AG09309 (cell line): ENCODE results near the gene PRR20D.
"Not testable (repeated sequence)": the region's sequence is repeated elsewhere in the genome, so short reads cannot be mapped to it uniquely, and the experiment has no call there.

Experiments
- DNase-seq: peaks from one replicate; pipeline ENCODE4 v3.0.0-alpha.2; 2010; ENCODE audit warnings: low read depth
- H3K4me3 ChIP-seq: 2 replicates; pipeline ENCODE4 v1.5.1; 2011; ENCODE audit warnings: mild to moderate bottlenecking, low read depth, low read length, moderate library complexity; ENCODE audit not compliant: control insufficient read depth
- CTCF ChIP-seq: IDR thresholded peaks from 2 replicates; pipeline ENCODE4 v1.5.1; 2011; ENCODE audit warnings: mild to moderate bottlenecking, low read depth, low read length, inconsistent platforms; ENCODE audit not compliant: insufficient read depth, control insufficient read depth; ENCODE audit errors: missing control alignments

The PRR20D gene

DNA sequence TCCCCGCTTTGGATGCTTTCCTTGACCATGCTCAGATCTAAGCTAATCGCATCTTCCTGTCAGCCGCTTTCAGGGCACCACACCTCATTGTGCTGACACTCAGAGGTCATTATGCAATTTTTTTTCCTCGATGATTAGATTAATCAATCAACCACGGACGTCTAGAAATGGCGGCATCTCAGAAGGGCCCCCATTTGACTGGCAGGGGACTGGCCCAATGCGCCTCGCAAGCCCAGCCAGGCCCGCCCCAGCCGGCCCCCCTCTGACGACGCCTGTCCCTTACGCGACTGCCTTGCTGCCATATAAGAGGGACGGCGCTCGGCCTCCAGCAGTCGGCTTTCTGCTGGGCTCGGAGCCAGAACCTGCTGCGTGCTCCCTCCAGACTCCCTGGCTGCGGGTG, 6.7 kb upstream of the PRR20D start, which contains the start of gene PRR20C:
Gene PRR20C, plus strand, starts transcription at position 301 of the 400 bp plus-strand sequence. CDS start 387 bp downstream, outside the sequence.
- not testable (repeated sequence) for H3K4me3 ChIP-seq, DNase-seq

- DNase-seq, H3K4me3 ChIP-seq: not testable (repeated sequence)
These were observed 6.5 kb downstream of the PRR20D start, which contains the start of gene PRR20E for GRCh38 chr13:57166897-57167296. TSS of gene PRR20E (plus strand) at chr13:57167197. CDS start at chr13:57167584, 387 bp downstream.

DNA sequence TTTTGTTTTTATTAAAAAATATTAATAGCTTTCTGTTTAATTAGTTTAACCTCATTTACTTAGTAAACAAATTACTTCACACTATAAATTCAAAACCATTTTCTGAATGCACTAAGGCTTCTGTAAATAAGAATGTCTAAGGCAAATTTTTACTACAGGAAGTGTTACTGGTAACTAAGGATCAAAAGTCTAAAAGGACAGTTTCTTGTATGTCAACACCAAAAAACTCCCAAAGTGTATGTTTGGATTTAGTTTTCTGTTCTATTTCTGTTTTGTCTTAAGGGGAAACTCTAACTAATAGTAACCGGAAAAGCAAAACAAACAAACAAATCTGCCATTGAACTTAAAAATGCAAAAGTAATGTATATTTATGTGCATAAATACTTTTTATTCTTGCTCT, 31.2 kb downstream of the PRR20D start:
- H3K4me3 ChIP-seq: no peak overlapping the region
- no peak for TF ChIP-seq CTCF
- no peak for DNase-seq

DNA sequence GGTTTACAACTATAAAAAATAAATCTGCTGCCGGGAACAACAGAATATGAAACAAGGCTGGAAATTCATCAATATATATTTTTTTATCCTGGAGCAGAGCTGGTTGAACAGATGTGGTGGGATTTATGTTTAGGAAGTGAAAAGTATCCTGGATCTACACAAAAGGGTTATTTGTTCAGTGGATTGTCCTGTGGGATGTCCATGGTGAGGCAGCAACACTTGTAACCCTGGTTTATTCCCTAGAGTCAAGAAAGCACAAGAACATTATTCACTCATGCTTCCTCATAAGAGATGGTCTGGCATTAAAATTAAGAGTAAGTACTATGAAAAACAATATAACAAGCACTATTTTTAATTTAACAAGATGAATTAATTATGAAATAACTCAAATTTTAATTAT, 52.6 kb downstream of the PRR20D start:
- no peak overlapping the region for H3K4me3 ChIP-seq
- TF ChIP-seq CTCF: no peak
- no peak for DNase-seq
